Smooth muscle cell (in vitro differentiated cells): ENCODE measurements around the gene RPAP2. TPM values are rescaled to one million over a fixed set of nuclear protein-coding genes. Genes with fewer than 3 reads are reported as not detected.

Experiments
- DNase-seq: peaks from one replicate; lab custom pipeline; 2025; ENCODE audit not compliant: unreplicated experiment; lab: John Stamatoyannopoulos, UW
- H2AFZ ChIP-seq: fragments of 200-600 bp; sonication (generic); 2 replicates; pipeline ENCODE4 v1.6.0; 2016; ENCODE audit warnings: antibody characterized with exemption, low read depth, mild to moderate bottlenecking
- H3F3A ChIP-seq: fragments of 200-600 bp; sonication (generic); 2 replicates; pipeline ENCODE4 v1.6.0; 2017; ENCODE audit warnings: antibody characterized with exemption, low read depth
- H3K27ac ChIP-seq: fragments of 200-600 bp; sonication (generic); 2 replicates; pipeline ENCODE4 v1.5.1; 2016; ENCODE audit warnings: low read depth, mild to moderate bottlenecking
- H3K27me3 ChIP-seq: fragments of 200-600 bp; sonication (generic); 2 replicates; pipeline ENCODE4 v1.6.1; 2016; ENCODE audit warnings: low read depth, mild to moderate bottlenecking
- H3K36me3 ChIP-seq: fragments of 200-600 bp; sonication (generic); 2 replicates; pipeline ENCODE4 v1.5.1; 2016; ENCODE audit warnings: low read depth
- H3K4me1 ChIP-seq: fragments of 200-600 bp; sonication (generic); 2 replicates; pipeline ENCODE4 v1.5.1; 2016; ENCODE audit warnings: low read depth
- H3K4me2 ChIP-seq: fragments of 200-600 bp; sonication (generic); 2 replicates; pipeline ENCODE4 v1.6.0; 2016; ENCODE audit warnings: mild to moderate bottlenecking
- H3K4me3 ChIP-seq: fragments of 200-600 bp; sonication (generic); 2 replicates; pipeline ENCODE4 v1.5.1; 2016; ENCODE audit warnings: mild to moderate bottlenecking
- H3K79me2 ChIP-seq: fragments of 200-600 bp; sonication (generic); 2 replicates; pipeline ENCODE4 v1.6.0; 2016; ENCODE audit warnings: low read depth, mild to moderate bottlenecking
- H3K9ac ChIP-seq: fragments of 200-600 bp; sonication (generic); 2 replicates; pipeline ENCODE4 v1.6.0; 2016; ENCODE audit warnings: low read depth
- H3K9me3 ChIP-seq: fragments of 200-600 bp; sonication (generic); replicated peaks from 2 replicates; pipeline ENCODE4 v1.5.1; 2016; ENCODE audit warnings: low read depth
- H4K20me1 ChIP-seq: fragments of 200-600 bp; sonication (generic); 2 replicates; pipeline ENCODE4 v1.6.0; 2016; ENCODE audit warnings: low read depth
- WGBS: methylation state at CpG from one replicate; pipeline ENCODE4 v1.1.7; 2016; ENCODE audit warnings: low lambda C conversion rate; 5-methylcytosine and 5-hydroxymethylcytosine counted together
- polyA plus RNA-seq: library from polyadenylated mRNA; unstranded; fragments of >200 nt; fragmentation: Nextera tagmentation; extraction: Ambion mirVana; gene quantifications from 2 replicates; pipeline ENCODE4 v1.2.1, GENCODE V29; 2016
- small RNA-seq: library from RNA; depleted of rRNA; stranded (forward); fragments of <200 nt; gene quantifications from one replicate; pipeline ENCODE3, GENCODE V24; 2014
- total RNA-seq: library from RNA; depleted of rRNA; stranded (reverse); fragments of >200 nt; gene quantifications from 2 replicates; pipeline ENCODE4 v1.2.3, GENCODE V29; 2014
- TF ChIP-seq, protein P1 (sequence below): fragments of 200-600 bp; sonication (generic); IDR thresholded peaks from 2 replicates; pipeline ENCODE4 v1.5.1; 2017; ENCODE audit warnings: borderline replicate concordance, mild to moderate bottlenecking, antibody characterized with exemption; ENCODE audit not compliant: insufficient read depth, poor library complexity, severe bottlenecking

Gene RPAP2
- total and polyA plus RNA-seq, 2 experiments from 2014 or later: 18.8 to 34.2 TPM

- no peak overlapping the region for H3K4me3 ChIP-seq
- no peak for DNase-seq
- TF ChIP-seq, protein P1, sequence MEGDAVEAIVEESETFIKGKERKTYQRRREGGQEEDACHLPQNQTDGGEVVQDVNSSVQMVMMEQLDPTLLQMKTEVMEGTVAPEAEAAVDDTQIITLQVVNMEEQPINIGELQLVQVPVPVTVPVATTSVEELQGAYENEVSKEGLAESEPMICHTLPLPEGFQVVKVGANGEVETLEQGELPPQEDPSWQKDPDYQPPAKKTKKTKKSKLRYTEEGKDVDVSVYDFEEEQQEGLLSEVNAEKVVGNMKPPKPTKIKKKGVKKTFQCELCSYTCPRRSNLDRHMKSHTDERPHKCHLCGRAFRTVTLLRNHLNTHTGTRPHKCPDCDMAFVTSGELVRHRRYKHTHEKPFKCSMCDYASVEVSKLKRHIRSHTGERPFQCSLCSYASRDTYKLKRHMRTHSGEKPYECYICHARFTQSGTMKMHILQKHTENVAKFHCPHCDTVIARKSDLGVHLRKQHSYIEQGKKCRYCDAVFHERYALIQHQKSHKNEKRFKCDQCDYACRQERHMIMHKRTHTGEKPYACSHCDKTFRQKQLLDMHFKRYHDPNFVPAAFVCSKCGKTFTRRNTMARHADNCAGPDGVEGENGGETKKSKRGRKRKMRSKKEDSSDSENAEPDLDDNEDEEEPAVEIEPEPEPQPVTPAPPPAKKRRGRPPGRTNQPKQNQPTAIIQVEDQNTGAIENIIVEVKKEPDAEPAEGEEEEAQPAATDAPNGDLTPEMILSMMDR: no peak
- H3K27me3 ChIP-seq: no peaks in the 10 kb centered on the region
- no peaks in the 10 kb centered on the region for H3K79me2 ChIP-seq
- no peak overlapping the region for H3K4me2 ChIP-seq
- H3K9me3 ChIP-seq: no peaks in the 10 kb centered on the region
- H3K36me3 ChIP-seq: no peaks in the 10 kb centered on the region
- no peaks in the 10 kb centered on the region for H3F3A ChIP-seq
- peaks cover 19% of the 10 kb centered on the region for H3K4me1 ChIP-seq
- WGBS: 97% methylated on average over 2 of the region's 2 CpGs
- no peak overlapping the region for H3K9ac ChIP-seq
- no peak overlapping the region for H3K27ac ChIP-seq
- H4K20me1 ChIP-seq: no peaks in the 10 kb centered on the region
- H2AFZ ChIP-seq: no peak overlapping the region
Measured at GRCh38 chr1:92447976-92448375, 149.1 kb downstream of the RPAP2 start.

Small RNA genes lying within 50 kb of the gene (small RNA-seq; reads per million reads assigned to genes)
- not detected for gene RN7SL824P

Other genes starting within 250 kb of the RPAP2 start
- gene SETSIP, start 223.6 kb upstream of the RPAP2 start, total RNA-seq: not detected in 2 replicates
- gene SETSIP, start 223.6 kb upstream of the RPAP2 start, polyA plus RNA-seq: not detected in 2 replicates
- 4.9 TPM in 2 replicates for gene BTBD8, start 218.7 kb upstream of the RPAP2 start, total RNA-seq
- 0.57 and 1.6 TPM in 2 replicates for gene BTBD8, start 218.7 kb upstream of the RPAP2 start, polyA plus RNA-seq
- gene C1orf146, start 81.1 kb upstream of the RPAP2 start, total RNA-seq: not detected in 2 replicates
- not detected in 2 replicates for gene C1orf146, start 81.1 kb upstream of the RPAP2 start, polyA plus RNA-seq
- gene GLMN, start 72 bp upstream of the RPAP2 start, total RNA-seq: 14.6 and 26.9 TPM in 2 replicates
- gene GLMN, start 72 bp upstream of the RPAP2 start, polyA plus RNA-seq: 10.8 and 11.4 TPM in 2 replicates
- gene GFI1, start 187.9 kb downstream of the RPAP2 start, total RNA-seq: 0.13 and 0.40 TPM in 2 replicates
- not detected in 2 replicates for gene GFI1, start 187.9 kb downstream of the RPAP2 start, polyA plus RNA-seq